HG03457 (cell line): Measurements from ENCODE around the gene GSAP.
"Not testable (repeated sequence)": the region's sequence is repeated elsewhere in the genome, so short reads cannot be mapped to it uniquely, and the experiment has no call there.

Experiments
- ATAC-seq: cut with Tn5 transposase; IDR thresholded peaks from one replicate; pipeline ENCODE4 v1.9.1; 2021; ENCODE audit warnings: moderate number of reproducible peaks; ENCODE audit not compliant: unreplicated experiment

Gene GSAP

DNA sequence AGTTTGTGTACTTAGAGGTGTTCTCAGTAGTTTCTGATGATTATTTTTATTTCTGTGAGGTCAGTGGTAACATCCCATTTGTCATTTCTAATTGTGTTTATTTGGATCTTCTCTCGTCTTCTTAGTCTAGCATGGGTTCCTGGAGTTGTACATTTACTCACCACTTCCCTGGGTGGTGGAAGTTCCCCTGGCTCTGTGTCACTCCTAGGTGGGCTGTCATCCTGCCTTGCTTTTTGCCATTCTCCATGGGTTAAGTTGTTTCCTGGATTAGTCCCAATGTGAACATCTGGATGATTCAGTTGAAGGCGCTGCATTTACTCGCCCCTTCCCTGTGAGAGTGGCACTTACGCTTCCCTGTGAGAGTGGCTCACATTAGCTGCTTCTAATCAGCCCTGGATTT lies 48.2 kb downstream of the GSAP start:
- no peak for ATAC-seq

DNA sequence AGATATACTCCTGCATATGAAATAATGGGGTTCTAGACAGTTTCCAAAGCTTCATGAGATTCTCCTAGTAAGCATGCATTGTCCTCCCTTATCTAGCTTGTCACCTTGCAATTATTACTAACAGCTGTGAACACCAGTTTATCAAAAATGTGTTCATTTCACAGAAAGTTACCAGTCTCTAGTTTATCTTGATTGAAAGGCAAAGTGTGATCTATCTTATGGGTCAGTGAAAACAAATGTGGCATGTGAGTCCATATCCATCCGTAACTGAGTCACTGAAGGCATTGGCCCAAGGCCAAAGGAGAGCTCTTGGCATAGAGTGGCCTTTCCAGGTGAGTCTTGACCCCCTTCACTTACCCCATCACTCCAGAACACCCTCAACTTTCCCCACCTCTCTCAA lies 53.2 kb downstream of the GSAP start:
- ATAC-seq = no peak

DNA sequence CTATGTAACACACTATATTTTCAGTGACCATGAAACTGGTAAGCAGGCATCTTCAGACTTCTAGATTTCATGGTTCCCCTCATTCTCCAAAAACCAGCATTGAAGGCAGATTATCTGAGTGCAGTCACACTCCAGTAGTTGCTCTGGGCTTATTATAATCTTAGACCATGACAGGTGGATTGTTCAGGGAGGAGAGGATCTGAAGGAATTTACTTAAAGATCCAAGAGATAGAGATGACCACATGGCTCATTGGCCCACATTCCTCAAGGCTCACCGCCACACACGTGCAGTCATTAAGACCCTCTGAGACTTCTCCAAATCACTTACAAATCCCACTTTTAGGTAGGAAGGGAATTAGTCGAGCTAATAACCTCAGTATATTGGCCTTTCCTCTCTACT lies 55.2 kb downstream of the GSAP start:
- no peak for ATAC-seq

DNA sequence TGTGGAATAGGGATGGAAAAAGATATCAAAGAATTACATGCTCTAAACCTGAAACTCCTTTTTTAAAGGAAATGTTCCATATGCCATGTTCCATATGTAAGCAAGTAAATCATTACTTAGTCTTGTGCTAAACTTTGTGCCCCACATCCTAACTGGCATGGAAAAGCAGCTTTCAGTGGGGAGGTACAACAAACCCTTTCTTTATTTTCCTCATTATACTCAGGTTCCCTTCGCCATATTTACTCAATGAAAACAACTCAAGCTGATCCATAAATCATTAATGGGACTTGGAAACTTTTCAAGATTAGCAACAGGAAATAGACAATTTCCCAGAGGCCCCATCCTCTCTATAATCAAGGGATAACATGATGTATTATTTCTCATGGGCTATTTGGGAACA lies 56.0 kb downstream of the GSAP start:
- no peak for ATAC-seq

DNA sequence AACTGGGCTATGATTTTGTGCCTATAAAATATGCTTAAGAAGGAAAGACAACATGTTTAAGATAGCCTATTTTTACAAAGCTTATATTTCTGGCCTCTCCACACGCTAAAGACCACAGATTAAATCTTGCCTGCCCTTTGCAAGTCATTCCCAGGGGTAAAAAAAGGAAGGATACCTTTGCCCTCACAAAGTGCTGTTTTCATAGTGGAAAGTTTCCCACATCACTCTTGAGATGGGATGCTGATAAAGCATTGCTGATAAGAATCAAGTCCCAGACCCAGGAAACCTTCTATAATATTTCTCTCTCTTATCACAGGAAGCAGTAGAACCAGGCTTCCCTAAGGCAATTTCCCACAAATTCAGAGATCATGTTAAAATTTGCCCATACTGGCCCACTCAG lies 56.5 kb downstream of the GSAP start:
- ATAC-seq = no peak

DNA sequence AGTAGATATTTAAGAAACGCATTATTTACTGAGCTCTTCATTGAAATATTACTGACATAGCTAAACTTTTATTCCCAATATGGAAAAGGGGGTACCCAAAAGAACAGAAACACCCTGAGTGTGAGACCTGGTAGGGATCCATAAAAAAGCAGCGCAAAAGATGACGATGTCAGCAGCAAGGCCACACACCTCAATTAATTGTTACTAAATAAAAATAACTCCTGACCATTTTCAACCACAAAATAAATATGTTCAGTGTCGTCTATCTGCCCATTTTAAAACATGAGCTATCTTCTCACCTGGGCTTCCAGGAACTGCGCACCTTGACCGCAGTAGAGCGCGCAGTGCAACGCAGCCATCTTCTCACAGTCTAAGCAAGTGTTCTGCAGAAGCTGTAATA lies 61.2 kb downstream of the GSAP start:
- ATAC-seq = no peak

DNA sequence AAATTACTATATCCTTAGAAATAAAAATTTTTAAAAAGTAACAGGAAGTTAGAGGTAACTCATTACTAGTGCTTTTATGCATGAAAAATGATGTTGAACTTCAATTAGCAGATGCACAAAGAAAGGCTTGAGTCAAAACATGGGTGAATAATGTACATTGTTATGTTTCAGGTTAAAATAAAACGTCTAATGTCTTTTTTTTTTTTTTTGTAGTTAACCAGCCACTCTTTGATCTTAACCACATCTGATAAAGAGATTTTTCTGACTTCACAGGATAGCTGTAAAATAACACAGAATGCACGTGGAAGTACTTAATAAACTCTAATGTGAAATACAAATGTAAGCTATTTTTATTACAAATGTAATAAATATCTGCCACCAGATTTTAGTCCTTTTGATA lies 61.7 kb downstream of the GSAP start:
- ATAC-seq = no peak

DNA sequence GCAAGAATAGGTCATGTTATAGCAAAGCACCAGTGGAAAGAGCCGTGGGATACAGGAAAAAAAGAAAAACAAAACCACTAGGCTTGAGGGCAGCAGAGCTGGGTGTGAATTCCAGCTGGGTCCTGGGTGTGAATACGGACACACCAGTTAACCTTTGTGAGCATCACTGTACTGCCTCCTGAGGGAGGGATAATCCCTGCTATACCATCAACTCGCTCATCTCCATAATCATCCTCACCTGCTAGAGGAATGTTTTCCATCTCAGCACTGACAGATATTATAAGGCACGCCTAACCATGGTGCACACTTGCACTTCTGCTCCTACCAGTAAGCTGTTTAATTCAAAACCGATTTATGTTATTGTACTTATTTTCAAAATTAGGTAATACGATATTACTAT lies 62.2 kb downstream of the GSAP start:
- no peak for ATAC-seq

DNA sequence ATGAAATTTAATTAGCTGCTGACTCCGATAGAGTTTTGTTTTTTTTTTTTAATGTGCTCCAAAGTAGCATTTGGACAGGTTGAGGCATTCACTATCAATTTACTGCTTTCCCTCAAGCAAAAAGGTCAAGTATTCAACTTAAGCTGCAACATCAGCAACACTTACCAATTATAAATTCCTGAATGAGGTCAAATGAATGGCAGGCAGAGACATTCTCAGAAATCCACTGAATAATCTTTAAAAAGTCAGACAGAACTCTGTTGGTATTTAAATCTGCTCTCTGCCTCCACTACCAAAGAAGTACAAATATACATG lies 62.8 kb downstream of the GSAP start:
- no peak for ATAC-seq

DNA sequence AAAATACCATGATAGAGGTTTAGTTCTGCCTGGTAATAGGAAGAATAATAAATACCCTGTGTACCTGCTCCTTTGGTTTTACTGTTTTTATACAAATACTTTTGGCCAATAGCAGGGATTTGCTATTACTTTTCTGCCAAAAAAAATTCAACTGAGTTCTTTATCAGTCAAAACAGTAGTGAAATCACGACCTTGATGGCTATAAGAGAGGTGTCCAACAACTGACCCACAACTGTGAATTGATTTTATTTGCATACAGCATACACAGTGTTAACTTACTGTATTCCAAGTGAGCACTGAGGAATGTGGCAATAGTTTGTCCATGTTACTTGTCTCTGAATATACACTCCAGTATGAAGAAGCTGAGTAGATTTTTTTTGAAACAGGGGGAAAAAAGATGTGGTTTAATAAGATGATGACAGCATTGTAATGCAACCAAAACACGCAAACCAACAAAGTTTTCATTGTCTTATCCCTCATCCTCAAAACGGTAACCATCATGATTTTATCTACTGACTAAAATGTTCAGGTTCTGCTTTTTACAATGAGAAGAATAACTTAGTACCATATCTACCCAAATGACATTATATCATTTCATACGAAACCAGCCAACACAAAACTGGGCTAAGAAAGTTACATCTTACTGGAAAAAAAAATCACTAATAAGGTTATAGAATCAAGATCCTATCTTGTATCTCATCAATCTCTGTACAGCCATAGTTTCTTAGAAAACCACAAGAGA lies 63.3 kb downstream of the GSAP start:
- ATAC-seq = no peak

DNA sequence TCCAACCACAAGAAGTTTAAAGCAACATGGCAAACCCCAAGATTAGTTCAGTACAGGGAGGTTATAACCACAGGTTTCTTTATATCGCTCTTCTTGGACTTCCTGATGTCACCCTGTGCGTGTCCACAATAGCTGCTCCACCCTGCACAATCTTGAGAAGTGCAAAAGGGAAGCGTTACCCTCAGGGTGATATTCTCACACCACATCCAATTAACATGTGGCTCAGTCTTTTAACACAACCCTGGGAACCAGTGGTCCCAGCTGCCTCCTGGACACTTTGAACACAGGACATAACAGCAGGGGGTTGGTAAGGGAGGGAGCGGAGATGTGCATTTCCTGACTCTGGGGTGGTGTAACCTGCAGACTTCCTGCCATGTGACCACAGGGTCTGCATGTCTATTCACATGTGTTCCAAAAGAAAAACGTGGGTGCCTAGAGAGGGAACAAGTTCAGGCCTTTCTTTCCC lies 64.6 kb downstream of the GSAP start:
- peak; percentile 92 for ATAC-seq

DNA sequence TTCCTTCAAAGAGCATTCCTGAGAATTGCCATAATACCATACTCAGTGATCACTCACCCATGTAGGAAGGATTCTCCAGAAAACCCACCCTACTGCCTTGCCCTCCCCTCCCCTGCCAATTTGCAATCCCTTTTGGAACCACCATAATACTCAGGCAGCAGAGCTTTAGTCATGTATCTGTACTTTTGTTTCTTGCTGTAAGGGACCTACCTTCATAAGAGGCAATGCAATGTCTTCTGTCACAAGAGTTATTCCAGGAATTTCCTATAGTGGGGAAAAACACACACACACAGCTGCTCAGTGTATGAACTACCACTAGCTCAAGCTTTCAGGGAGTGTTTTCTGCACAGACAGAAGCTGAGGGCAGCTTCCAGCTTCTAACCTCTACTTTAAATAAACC lies 67.0 kb downstream of the GSAP start:
- ATAC-seq = no peak

DNA sequence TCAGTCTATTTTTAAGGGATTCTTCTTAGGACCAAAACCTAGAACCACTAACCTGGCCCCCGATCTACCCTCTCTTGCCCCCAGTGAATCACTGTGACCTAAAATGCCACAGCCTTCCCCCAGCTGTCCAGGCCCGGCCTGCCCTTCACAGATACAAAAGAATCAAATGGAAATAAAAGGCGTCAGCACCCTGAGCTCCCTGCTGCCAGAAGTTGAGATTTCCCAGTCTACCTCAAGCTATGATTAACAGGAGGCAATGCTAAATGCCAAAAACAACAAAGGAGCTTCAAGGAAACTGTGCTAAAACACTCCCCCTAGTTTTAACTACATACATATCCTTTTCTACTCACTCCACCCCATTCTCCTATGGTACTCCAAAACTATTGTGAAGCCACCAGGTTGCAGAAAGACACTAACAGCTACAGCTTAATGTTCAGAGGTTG lies 67.8 kb downstream of the GSAP start:
- no peak for ATAC-seq

DNA sequence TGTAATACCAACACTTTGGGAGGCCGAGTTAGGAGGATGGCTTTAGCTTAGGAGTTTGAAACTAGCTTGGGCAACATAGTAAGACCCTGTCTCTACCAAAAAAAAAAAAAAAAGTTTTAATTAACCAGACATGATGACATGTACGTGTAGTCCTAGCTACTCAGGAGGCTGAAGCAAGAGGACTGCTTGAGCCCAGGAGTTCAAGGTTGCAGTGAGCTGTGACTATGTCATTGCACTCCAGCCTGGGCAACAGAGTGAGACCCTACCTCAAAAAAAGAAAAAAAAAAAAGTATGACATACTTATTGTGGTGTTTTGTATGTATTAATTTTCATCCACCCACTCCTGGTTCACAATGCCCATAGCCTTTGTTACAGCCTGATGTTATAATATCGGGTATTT lies 69.7 kb downstream of the GSAP start:
- ATAC-seq = no peak

DNA sequence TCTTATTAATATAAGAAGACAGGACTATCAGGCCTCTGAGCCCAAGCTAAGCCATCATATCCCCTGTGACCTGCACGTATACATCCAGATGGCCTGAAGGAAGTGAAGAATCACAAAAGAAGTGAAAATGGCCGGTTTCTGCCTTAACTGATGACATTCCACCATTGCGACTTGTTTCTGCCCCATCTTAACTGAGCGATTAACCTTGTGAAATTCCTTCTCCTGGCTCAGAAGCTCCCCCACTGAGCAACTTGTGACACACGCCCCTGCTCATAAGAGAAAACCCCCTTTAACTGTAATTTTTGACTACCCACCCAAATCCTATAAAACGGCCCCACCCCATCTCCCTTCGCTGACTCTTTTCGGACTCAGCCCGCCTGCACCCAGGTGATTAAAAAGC lies 70.7 kb downstream of the GSAP start:
- not testable (repeated sequence) for ATAC-seq

DNA sequence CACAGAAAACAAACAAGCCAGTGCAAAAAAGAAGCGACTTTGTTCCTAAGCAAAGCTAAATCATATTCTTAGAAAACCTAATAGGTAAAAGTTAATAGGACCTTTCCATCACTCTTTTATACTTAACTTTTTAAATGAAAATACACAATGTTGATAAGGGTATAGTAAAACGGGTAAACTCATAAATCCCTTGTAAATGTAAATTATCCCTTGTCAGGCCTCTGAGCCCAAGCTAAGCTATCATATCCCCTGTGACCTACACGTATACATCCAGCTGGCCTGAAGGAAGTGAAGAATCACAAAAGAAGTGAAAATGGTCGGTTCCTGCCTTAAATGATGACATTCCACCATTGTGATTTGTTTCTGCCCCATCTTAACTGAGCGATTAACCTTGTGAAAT lies 76.4 kb downstream of the GSAP start:
- ATAC-seq = no peak

DNA sequence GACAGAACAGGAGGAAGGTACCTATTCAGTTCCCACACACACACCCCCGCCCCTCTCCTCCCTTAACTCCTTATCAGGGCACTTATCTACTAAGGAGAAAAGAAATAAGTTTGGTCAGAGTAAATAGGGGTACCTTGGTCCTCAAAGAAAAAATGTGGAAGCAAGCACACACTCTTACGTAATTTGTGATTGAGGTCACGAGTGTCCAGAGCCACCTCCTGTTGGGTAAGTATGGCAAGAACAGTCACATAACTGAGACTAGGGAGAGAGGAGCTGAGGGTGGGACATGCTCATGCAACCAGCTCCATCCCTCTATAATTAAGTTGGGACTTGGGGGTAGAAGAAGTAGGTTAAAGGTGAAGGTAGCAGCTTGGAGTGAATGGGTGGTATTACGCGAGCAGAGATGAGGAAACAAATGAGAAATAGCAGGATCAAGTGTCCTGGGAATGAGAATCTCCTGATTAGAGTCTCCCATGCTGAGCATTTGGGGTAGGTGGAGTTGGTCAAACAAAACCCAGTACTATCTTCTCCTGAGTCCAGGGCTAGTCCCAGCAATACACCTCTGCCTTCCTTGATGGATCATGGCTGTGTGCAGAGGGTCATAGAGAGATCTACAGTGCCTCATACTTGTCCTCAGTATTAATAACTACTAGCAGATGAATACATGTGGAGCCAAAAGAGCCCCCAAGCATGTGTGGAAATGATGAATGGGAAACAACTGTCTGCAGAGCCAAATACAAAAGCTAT lies 77.1 kb downstream of the GSAP start:
- ATAC-seq = no peak

DNA sequence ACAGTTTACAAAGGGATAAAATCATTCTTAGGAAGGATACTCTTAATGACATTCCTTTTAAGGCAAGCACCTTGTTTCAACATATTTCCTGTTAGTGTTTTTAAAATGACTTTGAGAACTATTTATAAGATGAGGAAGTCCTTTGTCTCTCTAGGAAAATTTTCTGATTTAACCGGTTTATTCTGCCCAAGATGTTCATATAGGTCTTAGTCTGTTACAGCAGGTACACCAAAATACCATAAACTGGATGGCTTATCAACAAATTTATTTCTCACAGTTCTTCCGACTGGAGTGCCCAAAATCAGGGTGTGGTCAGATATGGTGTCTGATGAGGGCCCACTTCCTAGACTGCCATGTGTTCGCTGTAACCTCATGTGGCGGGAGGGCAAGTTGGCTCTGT lies 77.9 kb downstream of the GSAP start:
- ATAC-seq = no peak

DNA sequence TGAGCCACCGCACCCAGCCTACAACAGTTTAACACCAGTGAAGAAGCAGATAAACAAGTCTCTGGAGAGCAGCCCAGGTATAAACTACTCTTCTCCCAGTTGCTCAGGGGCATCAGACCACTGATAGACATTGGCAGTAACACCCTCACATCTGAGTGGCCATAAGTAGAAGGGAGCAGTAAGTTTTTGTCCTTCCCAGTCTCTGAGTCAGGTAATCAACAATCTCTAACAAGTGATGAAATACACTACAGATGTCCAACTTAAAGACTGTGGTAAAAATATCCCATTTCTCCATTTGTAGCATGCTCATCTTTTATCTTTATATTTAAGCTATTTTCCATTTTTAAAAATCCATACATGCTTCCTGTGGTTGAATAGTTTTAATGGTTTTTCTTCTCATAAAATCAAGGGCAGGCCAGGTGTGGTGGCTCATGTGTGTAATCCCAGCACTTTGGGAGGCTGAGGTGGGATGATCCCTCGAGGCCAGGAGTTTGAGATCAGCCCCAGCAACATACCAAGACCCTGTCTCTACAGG lies 78.6 kb downstream of the GSAP start:
- no peak for ATAC-seq

DNA sequence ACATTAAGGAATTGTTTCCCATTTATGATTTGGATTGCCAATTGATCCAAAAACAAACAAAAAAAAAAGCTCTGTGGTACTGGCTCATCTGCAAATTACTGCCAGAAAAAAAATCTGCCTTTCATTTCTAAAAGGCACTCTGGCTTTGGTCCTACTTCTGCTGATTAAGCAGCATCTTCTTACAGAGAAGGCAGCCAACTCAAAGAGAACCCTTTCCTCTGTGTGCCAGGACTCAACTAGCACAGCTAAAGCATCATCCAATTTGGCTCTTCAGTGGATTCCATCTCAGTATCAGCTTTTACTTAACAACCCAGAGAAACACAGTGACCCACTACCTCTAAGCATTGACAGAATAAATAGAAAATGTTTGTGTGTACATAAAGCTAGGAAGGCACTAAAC lies 80.6 kb downstream of the GSAP start:
- no peak for ATAC-seq

DNA sequence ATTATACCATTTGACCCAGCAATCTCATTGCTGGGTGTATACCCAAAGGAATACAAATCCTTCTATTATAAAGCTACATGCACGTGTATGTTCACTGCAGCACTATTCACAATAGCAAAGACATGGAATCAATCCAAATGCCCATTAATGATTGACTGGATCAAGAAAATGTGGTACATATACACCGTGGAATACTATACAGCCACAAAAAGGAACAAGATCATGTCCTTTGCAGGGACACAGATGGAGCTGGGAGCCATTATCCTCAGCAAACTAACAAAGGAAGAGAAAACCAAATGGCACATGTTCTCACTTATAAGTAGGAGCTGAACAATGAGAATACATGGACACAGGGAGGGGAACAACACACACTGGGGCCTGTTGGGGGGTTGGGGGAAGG lies 82.1 kb downstream of the GSAP start:
- not testable (repeated sequence) for ATAC-seq

DNA sequence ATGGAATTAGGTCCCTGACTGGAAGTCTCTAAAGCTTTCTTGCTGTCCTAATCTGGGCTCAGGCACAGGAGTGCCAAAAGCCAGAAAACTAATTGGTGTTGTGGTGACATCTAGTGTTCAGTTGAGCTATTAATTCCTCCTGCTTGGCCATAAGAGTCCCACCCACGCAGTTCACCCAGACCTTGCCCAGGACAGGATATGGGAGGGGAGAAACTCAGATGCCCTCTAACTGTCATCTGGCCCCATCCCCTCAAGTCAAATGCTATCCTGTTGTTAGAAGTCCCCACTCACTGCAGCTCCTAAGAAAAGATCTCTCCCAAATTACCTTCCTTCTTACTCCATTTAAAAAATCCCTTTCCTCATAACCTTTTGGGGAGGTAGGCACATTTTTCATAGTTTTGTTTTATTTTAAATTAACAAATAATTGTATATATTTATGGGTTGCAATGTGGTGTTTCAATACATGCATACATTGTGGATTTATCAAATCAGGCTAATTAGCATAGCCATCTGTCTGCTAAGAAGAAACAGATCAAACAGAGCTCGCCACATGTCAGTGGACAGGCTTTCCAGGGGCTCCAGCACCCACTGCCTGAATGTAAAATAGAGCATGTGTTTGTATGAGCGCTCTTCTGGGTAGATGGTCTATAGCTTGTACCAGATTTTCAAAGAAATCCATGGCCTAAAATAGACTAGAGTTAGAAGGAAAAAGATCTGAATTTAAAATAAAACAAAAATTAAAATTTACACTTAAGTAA lies 84.0 kb downstream of the GSAP start:
- ATAC-seq = peak; percentile 65
